Measurements from ENCODE around the gene AP3D1.

GRCh38 chr19:2132191-2132590 is 19.2 kb downstream of the AP3D1 start:
- TF ChIP-seq GATA2 (IDR thresholded peaks at IDR 0.05; ENCODE audit: low read depth, low read length) = no peak
- TF ChIP-seq GATA3 (IDR thresholded peaks at IDR 0.05; ENCODE audit: low read depth, low read length) = no peak

All from SH-SY5Y (cell line).